HCT116 (cell line): ENCODE data around the gene ZIC5.

ENCODE experiments used
- CTCF ChIP-seq, 3 experiments: fragments of 200-600 bp in 1 of 3; sonication (generic) in 1 of 3; IDR thresholded peaks in 2 of 3; conservative IDR thresholded peaks in 1 of 3; 2 replicates each; pipeline ENCODE4 v1.5.1; 2012 to 2017; ENCODE audit warnings: low read depth in 2 of 3, low read length in 2 of 3, antibody characterized with exemption in 1 of 3, borderline replicate concordance in 1 of 3, control low read depth in 1 of 3, mild to moderate bottlenecking in 1 of 3, mixed read lengths in 1 of 3, mixed run types in 1 of 3, moderate library complexity in 1 of 3; ENCODE audit not compliant: insufficient read depth in 1 of 3
- EZH2 ChIP-seq: fragments of 200-600 bp; sonication (generic); IDR thresholded peaks from 2 replicates; pipeline ENCODE4 v1.6.1; 2017; ENCODE audit warnings: antibody characterized with exemption, mixed run types
- JUND ChIP-seq: IDR thresholded peaks from 2 replicates; pipeline ENCODE4 v1.6.1; 2012
- MAX ChIP-seq: IDR thresholded peaks from 2 replicates; pipeline ENCODE4 v1.6.1; 2012
- POLR2A ChIP-seq: IDR thresholded peaks from 2 replicates; pipeline ENCODE4 v1.7.0; 2011; ENCODE audit warnings: borderline replicate concordance; ENCODE audit not compliant: insufficient read depth, insufficient read length; ENCODE audit errors: extremely low read depth
- REST ChIP-seq: IDR thresholded peaks from 2 replicates; pipeline ENCODE4 v1.6.1; 2012; ENCODE audit warnings: low read depth
- TCF7L2 ChIP-seq: IDR thresholded peaks from 2 replicates; pipeline ENCODE4 v1.7.0; 2011; ENCODE audit warnings: borderline replicate concordance, inconsistent platforms; ENCODE audit not compliant: insufficient read depth, insufficient read length; ENCODE audit errors: extremely low read depth
- YY1 ChIP-seq: IDR thresholded peaks from 2 replicates; pipeline ENCODE4 v1.6.1; 2011; ENCODE audit warnings: low read length, low read depth, moderate library complexity, mild to moderate bottlenecking; ENCODE audit not compliant: insufficient replicate concordance; ENCODE audit errors: extremely low read depth
- TF ChIP-seq, protein P1 (sequence below): IDR thresholded peaks from 2 replicates; pipeline ENCODE4 v1.6.1; 2011; ENCODE audit warnings: mild to moderate bottlenecking, low read length, moderate library complexity; ENCODE audit not compliant: insufficient replicate concordance; ENCODE audit errors: extremely low read depth

DNA sequence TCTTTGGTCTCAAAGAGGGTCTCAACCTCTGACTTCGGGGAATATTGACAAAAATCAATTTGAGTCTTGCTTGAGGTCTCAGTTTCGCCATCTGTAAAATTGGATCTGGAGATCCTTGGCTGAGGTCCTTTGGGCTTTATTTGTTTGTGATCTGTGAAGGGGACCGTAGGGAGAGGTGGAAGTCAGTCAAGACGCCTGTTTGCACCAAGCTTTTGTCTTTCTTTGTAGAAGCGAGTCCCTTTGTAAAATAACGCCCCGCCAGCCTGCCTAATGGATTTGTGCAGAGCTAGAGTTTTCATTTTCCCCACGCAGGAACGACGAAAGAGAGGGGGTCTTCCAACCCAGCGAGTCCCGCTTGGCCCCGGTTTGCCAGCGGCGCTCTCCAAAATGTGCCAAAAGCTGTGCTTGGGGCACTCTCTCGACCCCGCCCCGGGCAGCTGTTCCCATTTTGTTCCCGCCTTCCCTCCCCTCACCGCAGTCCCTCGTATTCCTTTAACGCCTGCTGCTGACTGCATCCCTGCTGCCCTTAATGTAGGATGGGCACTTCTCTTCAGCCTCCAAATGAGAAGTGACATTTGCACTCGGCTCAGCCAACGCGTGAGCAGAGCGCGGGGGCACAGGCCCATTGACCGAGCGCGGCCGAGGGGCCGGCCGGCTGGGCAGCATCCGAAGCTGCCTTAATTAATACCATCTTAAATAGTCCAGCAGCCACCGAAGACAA lies 13.0 kb downstream of the ZIC5 start:
- no peak for TF ChIP-seq EZH2
- TF ChIP-seq, protein P1, sequence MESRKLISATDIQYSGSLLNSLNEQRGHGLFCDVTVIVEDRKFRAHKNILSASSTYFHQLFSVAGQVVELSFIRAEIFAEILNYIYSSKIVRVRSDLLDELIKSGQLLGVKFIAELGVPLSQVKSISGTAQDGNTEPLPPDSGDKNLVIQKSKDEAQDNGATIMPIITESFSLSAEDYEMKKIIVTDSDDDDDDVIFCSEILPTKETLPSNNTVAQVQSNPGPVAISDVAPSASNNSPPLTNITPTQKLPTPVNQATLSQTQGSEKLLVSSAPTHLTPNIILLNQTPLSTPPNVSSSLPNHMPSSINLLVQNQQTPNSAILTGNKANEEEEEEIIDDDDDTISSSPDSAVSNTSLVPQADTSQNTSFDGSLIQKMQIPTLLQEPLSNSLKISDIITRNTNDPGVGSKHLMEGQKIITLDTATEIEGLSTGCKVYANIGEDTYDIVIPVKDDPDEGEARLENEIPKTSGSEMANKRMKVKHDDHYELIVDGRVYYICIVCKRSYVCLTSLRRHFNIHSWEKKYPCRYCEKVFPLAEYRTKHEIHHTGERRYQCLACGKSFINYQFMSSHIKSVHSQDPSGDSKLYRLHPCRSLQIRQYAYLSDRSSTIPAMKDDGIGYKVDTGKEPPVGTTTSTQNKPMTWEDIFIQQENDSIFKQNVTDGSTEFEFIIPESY, result no peak
- no peak for TF ChIP-seq CTCF (IDR thresholded peaks at IDR 0.05 in 2 of 3, conservative IDR thresholded peaks at IDR 0.05 in 1 of 3; ENCODE audit: borderline replicate concordance in 1 of 3, insufficient read depth in 1 of 3, low read depth in 2 of 3, low read length in 2 of 3)
- no peak for TF ChIP-seq TCF7L2
- TF ChIP-seq POLR2A, result no peak
- no peak for TF ChIP-seq REST
- TF ChIP-seq MAX, result no peak
- TF ChIP-seq JUND, result no peak
- TF ChIP-seq YY1, result no peak
